ENCODE measurements around the gene KRTAP27-1.

KRTAP27-1 gene

GRCh38 chr21:30337276-30337744, at the start of gene KRTAP27-1:
TSS of gene KRTAP27-1 (minus strand) at chr21:30337694. CDS start at chr21:30337668, 26 bp downstream.
- no peak for DNase-seq (ENCODE audit: low spot score)

- no peak for DNase-seq (ENCODE audit: low spot score)
Measured at GRCh38 chr21:30382201-30382600, 44.7 kb upstream of the KRTAP27-1 start.

- no peak for DNase-seq (ENCODE audit: low spot score)
Measured at GRCh38 chr21:30372139-30372770, 34.8 kb upstream of the KRTAP27-1 start, which contains the start of gene KRTAP13-2. TSS of gene KRTAP13-2 (minus strand) at chr21:30372271. CDS start at chr21:30372213, 58 bp downstream.

- DNase-seq (ENCODE audit: low spot score) = no peak
Measured at GRCh38 chr21:30355906-30356305, 18.4 kb upstream of the KRTAP27-1 start.

GRCh38 chr21:30354308-30355005, 17.0 kb upstream of the KRTAP27-1 start:
- no peak for DNase-seq (ENCODE audit: low spot score)

- no peak for DNase-seq (ENCODE audit: low spot score)
Measured at GRCh38 chr21:30351534-30351933, 14.0 kb upstream of the KRTAP27-1 start.

GRCh38 chr21:30349572-30349971, 12.1 kb upstream of the KRTAP27-1 start:
- no peak for DNase-seq (ENCODE audit: low spot score)

- no peak for DNase-seq (ENCODE audit: low spot score)
Measured at GRCh38 chr21:30348506-30348905, 11.0 kb upstream of the KRTAP27-1 start, which contains the start of gene KRTAP23-1. TSS of gene KRTAP23-1 (minus strand) at chr21:30348606. CDS start at chr21:30348606, 0 bp downstream.

- DNase-seq (ENCODE audit: low spot score) = no peak
Measured at GRCh38 chr21:30345014-30345413, 7.5 kb upstream of the KRTAP27-1 start.

GRCh38 chr21:30340714-30341573, 3.5 kb upstream of the KRTAP27-1 start:
- no peak for DNase-seq (ENCODE audit: low spot score)

- DNase-seq (ENCODE audit: low spot score) = no peak
Measured at GRCh38 chr21:30338717-30339116, 1.2 kb upstream of the KRTAP27-1 start.

GRCh38 chr21:30337772-30338171, 278 bp upstream of the KRTAP27-1 start:
- no peak for DNase-seq (ENCODE audit: low spot score)

GRCh38 chr21:30336596-30336995, 898 bp downstream of the KRTAP27-1 start:
- no peak for DNase-seq (ENCODE audit: low spot score)

- no peak for DNase-seq (ENCODE audit: low spot score)
Measured at GRCh38 chr21:30333736-30334135, 3.8 kb downstream of the KRTAP27-1 start.

GRCh38 chr21:30332681-30333080, 4.8 kb downstream of the KRTAP27-1 start:
- no peak for DNase-seq (ENCODE audit: low spot score)

GRCh38 chr21:30329203-30329875, 8.2 kb downstream of the KRTAP27-1 start:
- no peak for DNase-seq (ENCODE audit: low spot score)

GRCh38 chr21:30326390-30326789, 11.1 kb downstream of the KRTAP27-1 start:
- no peak for DNase-seq (ENCODE audit: low spot score)

- DNase-seq (ENCODE audit: low spot score) = no peak
Measured at GRCh38 chr21:30320215-30320614, 17.3 kb downstream of the KRTAP27-1 start, which contains the start of gene KRTAP26-1. TSS of gene KRTAP26-1 (minus strand) at chr21:30320315. CDS start at chr21:30320035, 280 bp downstream.

- no peak for DNase-seq (ENCODE audit: low spot score)
Measured at GRCh38 chr21:30315701-30316100, 21.8 kb downstream of the KRTAP27-1 start.

- no peak for DNase-seq (ENCODE audit: low spot score)
Measured at GRCh38 chr21:30306884-30307283, 30.6 kb downstream of the KRTAP27-1 start.

GRCh38 chr21:30305136-30305535, 32.4 kb downstream of the KRTAP27-1 start:
- no peak for DNase-seq (ENCODE audit: low spot score)

- no peak for DNase-seq (ENCODE audit: low spot score)
Measured at GRCh38 chr21:30289215-30289614, 48.3 kb downstream of the KRTAP27-1 start, which contains the start of gene KRTAP25-1. TSS of gene KRTAP25-1 (minus strand) at chr21:30289514. CDS start at chr21:30289490, 24 bp downstream.
